MCF 10A (cell line): ENCODE measurements around the gene KRTAP3-1. TPM values are rescaled to one million over a fixed set of nuclear protein-coding genes. Genes with fewer than 3 reads are reported as not detected.

ENCODE experiments used
- BruUV-seq: library from RNA; stranded (reverse); fragments of 400-500 nt; replicated peaks from 2 replicates; lab custom pipeline; 2021; lab: Mats Ljungman, UMichigan
- CTCF ChIA-PET: fragments of 300-600 bp; sonication (Branson Sonifier 250); formaldehyde crosslinking; extraction: SDS; loops from one replicate; lab custom pipeline; 2021; ENCODE audit warnings: antibody characterized with exemption, inconsistent platforms; lab: Yijun Ruan, JAX
- POLR2A ChIA-PET: fragments of 300-600, 350-650 bp; sonication (Branson Sonifier 250); formaldehyde crosslinking; extraction: SDS; loops from one replicate; lab custom pipeline; 2020; ENCODE audit warnings: antibody characterized with exemption, inconsistent platforms; lab: Yijun Ruan, JAX
- DNase-seq: peaks from one replicate; pipeline ENCODE4 v3.0.0-alpha.2; 2018; ENCODE audit not compliant: unreplicated experiment
- H3K27ac Mint-ChIP-seq: one replicate; pipeline ENCODE4 v1.8.0; 2022; ENCODE audit warnings: mild to moderate bottlenecking, low read depth, mixed read lengths; ENCODE audit not compliant: unreplicated experiment
- H3K27me3 Mint-ChIP-seq: one replicate; pipeline ENCODE4 v1.8.0; 2022; ENCODE audit warnings: mixed read lengths; ENCODE audit not compliant: insufficient read depth, unreplicated experiment
- H3K36me3 Mint-ChIP-seq: one replicate; pipeline ENCODE4 v1.8.0; 2022; ENCODE audit warnings: mild to moderate bottlenecking, moderate library complexity, mixed read lengths; ENCODE audit not compliant: insufficient read depth, unreplicated experiment
- H3K4me1 Mint-ChIP-seq: one replicate; pipeline ENCODE4 v1.8.0; 2022; ENCODE audit warnings: mixed read lengths; ENCODE audit not compliant: insufficient read depth, unreplicated experiment
- H3K4me3 Mint-ChIP-seq: one replicate; pipeline ENCODE4 v1.8.0; 2022; ENCODE audit warnings: mild to moderate bottlenecking, moderate library complexity, mixed read lengths; ENCODE audit not compliant: unreplicated experiment
- H3K9me3 Mint-ChIP-seq: one replicate; pipeline ENCODE4 v1.8.0; 2022; ENCODE audit warnings: mixed read lengths; ENCODE audit not compliant: unreplicated experiment
- intact Hi-C: fragments of 100-400 bp; cut with micrococcal nuclease; formaldehyde crosslinking; loops from 2 replicates; pipeline ENCODE4 v1.14.1; 2022
- total RNA-seq: library from RNA; stranded (reverse); gene quantifications from 2 replicates; pipeline ENCODE4 v1.2.3, GENCODE V29; 2022
- TF ChIP-seq, protein P1 (sequence below): fragments of 200-600 bp; IDR thresholded peaks from one replicate; pipeline ENCODE4 v1.8.0; 2022; ENCODE audit warnings: antibody characterized with exemption, mild to moderate bottlenecking; ENCODE audit not compliant: unreplicated experiment

KRTAP3-1 gene
- total RNA-seq, 1 experiment from 2014 or later: not detected

DNA sequence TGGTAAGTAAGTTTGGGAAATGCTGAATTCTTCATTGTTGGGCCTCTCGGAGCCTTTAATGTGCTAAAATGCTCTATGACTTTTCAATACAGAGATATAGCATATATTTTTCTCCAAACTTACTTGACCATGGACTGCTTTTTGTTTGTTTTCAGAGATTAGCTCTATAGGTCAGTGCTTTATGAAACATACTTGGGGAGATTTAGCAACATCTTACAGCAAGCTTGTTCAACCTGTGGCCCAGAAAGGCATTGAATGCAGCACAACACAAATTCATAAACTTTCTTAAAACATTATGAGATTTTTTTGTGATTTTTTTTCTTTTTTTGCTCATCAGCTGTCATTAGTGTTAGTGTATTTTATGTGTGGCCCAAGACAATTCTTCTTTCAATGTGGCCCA is 1.0 kb upstream of the KRTAP3-1 start:
- Mint-ChIP-seq H3K4me3 (no peak overlapping the region), H3K36me3 (no peaks in the 10 kb centered on the region), H3K27ac (no peak overlapping the region), H3K4me1 (no peaks in the 10 kb centered on the region), H3K9me3 (no peaks in the 10 kb centered on the region), H3K27me3 (no peaks in the 10 kb centered on the region)
- ChIA-PET CTCF (interaction anchor here (0.6 kb wide), 1 partner anchor 49 kb away, joined by 3 read pairs; no protein-coding TSS in a partner anchor), POLR2A (no interaction called here)
- intact Hi-C loops: no loop called here
- BruUV-seq: no TSS peak
- TF ChIP-seq, protein P1, sequence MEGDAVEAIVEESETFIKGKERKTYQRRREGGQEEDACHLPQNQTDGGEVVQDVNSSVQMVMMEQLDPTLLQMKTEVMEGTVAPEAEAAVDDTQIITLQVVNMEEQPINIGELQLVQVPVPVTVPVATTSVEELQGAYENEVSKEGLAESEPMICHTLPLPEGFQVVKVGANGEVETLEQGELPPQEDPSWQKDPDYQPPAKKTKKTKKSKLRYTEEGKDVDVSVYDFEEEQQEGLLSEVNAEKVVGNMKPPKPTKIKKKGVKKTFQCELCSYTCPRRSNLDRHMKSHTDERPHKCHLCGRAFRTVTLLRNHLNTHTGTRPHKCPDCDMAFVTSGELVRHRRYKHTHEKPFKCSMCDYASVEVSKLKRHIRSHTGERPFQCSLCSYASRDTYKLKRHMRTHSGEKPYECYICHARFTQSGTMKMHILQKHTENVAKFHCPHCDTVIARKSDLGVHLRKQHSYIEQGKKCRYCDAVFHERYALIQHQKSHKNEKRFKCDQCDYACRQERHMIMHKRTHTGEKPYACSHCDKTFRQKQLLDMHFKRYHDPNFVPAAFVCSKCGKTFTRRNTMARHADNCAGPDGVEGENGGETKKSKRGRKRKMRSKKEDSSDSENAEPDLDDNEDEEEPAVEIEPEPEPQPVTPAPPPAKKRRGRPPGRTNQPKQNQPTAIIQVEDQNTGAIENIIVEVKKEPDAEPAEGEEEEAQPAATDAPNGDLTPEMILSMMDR: no peak
- DNase-seq: no peak

DNA sequence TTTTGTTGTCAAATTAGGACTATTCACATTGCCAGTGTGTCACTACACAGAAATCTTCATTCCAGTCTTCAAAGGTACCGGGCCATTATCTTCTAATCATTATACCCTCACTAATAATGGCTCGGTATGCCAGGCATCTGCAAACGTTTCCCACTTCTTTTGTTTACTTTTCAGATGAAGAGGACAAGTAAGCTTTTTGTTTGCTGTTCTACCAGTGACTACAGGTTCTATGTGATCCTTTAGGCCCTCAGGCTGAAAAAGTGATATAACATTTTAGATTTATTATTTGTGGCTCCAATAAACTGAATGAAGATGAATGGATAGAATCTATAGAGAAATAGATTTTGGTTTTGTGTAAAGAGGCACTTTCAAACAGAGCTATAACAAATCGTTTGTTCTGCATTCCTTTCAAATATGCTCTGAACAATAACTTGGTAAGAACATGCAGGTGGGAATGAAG is 403 bp upstream of the KRTAP3-1 start:
- BruUV-seq: no TSS peak
- ChIA-PET POLR2A (no interaction called here), CTCF (no interaction called here)
- DNase-seq: no peak
- TF ChIP-seq, protein P1: no peak
- Mint-ChIP-seq H3K27me3 (no peaks in the 10 kb centered on the region), H3K27ac (no peak overlapping the region), H3K4me1 (no peaks in the 10 kb centered on the region), H3K9me3 (no peaks in the 10 kb centered on the region), H3K4me3 (no peak overlapping the region), H3K36me3 (no peaks in the 10 kb centered on the region)
- intact Hi-C loops: no loop called here

DNA sequence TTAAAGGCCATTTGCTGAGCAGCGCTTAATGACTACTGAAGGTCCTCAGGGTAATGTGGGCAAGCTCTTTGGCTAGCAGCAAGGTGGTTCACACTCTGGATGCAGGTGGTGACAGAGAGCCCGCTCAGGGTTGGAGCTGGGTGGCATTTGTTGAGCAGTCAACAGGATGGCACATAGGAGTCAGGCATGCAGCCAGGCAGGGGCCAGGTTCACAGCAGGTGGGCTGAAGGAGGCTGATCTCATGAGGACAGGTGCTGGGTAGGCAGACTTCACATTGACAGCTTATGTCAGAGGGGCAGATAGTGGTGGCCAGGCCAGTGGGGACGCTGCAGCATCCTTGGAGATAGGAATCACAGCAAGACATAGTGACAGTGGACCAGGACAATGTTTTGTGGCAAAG is 4.5 kb downstream of the KRTAP3-1 start:
- Mint-ChIP-seq H3K4me3 (no peak overlapping the region), H3K27me3 (no peaks in the 10 kb centered on the region), H3K4me1 (peaks cover 18% of the 10 kb centered on the region), H3K9me3 (no peaks in the 10 kb centered on the region), H3K27ac (no peak overlapping the region), H3K36me3 (no peaks in the 10 kb centered on the region)
- ChIA-PET POLR2A (interaction anchor here (0.6 kb wide), 1 partner anchor 685 kb away, joined by 3 read pairs; no protein-coding TSS in a partner anchor), CTCF (no interaction called here)
- intact Hi-C loops: no loop called here
- TF ChIP-seq, protein P1: no peak
- no TSS peak for BruUV-seq
- DNase-seq: no peak

DNA sequence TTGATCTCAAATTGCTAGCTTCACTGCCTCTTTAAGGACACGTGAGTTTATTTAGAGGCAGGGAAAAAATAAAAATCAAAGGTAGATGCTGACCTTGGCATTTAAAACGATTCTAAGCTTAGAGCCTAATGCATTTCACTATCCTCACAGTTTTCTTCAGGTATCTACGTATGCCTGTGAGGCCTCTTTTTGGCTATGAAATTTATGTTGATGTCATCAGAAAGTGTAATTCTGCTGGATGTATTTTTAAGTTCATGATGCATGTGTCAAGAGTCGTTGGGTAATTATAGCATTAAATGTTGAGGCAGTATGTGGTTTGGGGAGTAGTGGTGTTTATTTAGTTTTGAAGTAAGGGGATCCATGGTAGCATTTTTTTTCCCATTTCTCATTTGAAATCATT is 5.0 kb downstream of the KRTAP3-1 start:
- ChIA-PET POLR2A (no interaction called here), CTCF (no interaction called here)
- H3K9me3 Mint-ChIP-seq: no peaks in the 10 kb centered on the region
- no peaks in the 10 kb centered on the region for H3K36me3 Mint-ChIP-seq
- no peaks in the 10 kb centered on the region for H3K27me3 Mint-ChIP-seq
- no TSS peak for BruUV-seq
- DNase-seq: no peak
- intact Hi-C loops: no loop called here
- no peak overlapping the region for H3K4me3 Mint-ChIP-seq
- H3K4me1 Mint-ChIP-seq: peaks cover 18% of the 10 kb centered on the region
- no peak overlapping the region for H3K27ac Mint-ChIP-seq
- TF ChIP-seq, protein P1: no peak
